IMR-90 (cell line): ENCODE measurements around the gene SBF2. TPM values are rescaled to one million over a fixed set of nuclear protein-coding genes. Genes with fewer than 3 reads are reported as not detected.

Source experiments
- ATAC-seq: fragments of 200-7000 bp; cut with Tn5 transposase; 2 replicates; pipeline ENCODE4 v1.9.1; 2020; ENCODE audit warnings: low read depth, mild to moderate bottlenecking, moderate library complexity
- BruUV-seq: library from RNA; stranded (reverse); fragments of 400-500 nt; replicated peaks from 2 replicates; lab custom pipeline; 2021; lab: Mats Ljungman, UMichigan
- CTCF ChIA-PET: fragments of 300-600 bp; formaldehyde crosslinking; extraction: SDS; loops from one replicate; lab custom pipeline; 2021; ENCODE audit warnings: antibody characterized with exemption; lab: Yijun Ruan, JAX
- POLR2A ChIA-PET: fragments of 300-600 bp; sonication (Branson Sonifier 250); formaldehyde crosslinking; loops from one replicate; lab custom pipeline; 2022; ENCODE audit warnings: antibody characterized with exemption; ENCODE audit not compliant: unreplicated experiment; lab: Charles Lee
- DNase-seq: peaks from one replicate; pipeline ENCODE4 v3.0.0; 2013
- H2AFZ ChIP-seq: replicated peaks from 2 replicates; pipeline ENCODE3; 2013; ENCODE audit warnings: low read length, mild to moderate bottlenecking; ENCODE audit not compliant: poor library complexity
- H2AK5ac ChIP-seq: 2 replicates; pipeline ENCODE4 v1.6.1; 2013; ENCODE audit warnings: low read depth, low read length, inconsistent platforms
- H2AK9ac ChIP-seq: replicated peaks from 2 replicates; pipeline ENCODE3; 2013; ENCODE audit warnings: mild to moderate bottlenecking, low read depth, low read length, moderate library complexity; ENCODE audit not compliant: poor library complexity
- H2BK120ac ChIP-seq: 2 replicates; pipeline ENCODE4 v1.6.1; 2013; ENCODE audit warnings: low read depth, low read length, inconsistent platforms
- H2BK15ac ChIP-seq: 3 replicates; pipeline ENCODE4 v1.6.1; 2013; ENCODE audit warnings: low read depth, low read length, inconsistent platforms
- H2BK20ac ChIP-seq: 2 replicates; pipeline ENCODE4 v1.6.1; 2013; ENCODE audit warnings: low read depth, mild to moderate bottlenecking, inconsistent platforms, low read length, moderate library complexity
- H2BK5ac ChIP-seq: 2 replicates; pipeline ENCODE4 v1.6.1; 2013; ENCODE audit warnings: mild to moderate bottlenecking, low read depth, low read length, inconsistent platforms; ENCODE audit not compliant: poor library complexity, severe bottlenecking
- H3K14ac ChIP-seq: replicated peaks from 2 replicates; pipeline ENCODE4 v1.6.1; 2013; ENCODE audit warnings: low read depth, low read length, inconsistent platforms
- H3K18ac ChIP-seq: 2 replicates; pipeline ENCODE4 v1.6.1; 2013; ENCODE audit warnings: low read depth, low read length, control low read depth
- H3K23ac ChIP-seq: 2 replicates; pipeline ENCODE4 v1.6.1; 2013; ENCODE audit warnings: low read depth, low read length, inconsistent platforms
- H3K27ac ChIP-seq: 2 replicates; pipeline ENCODE4 v1.5.1; 2013; ENCODE audit warnings: mild to moderate bottlenecking, control low read depth, low read length; ENCODE audit not compliant: insufficient read depth
- H3K27me3 ChIP-seq: 2 replicates; pipeline ENCODE4 v1.6.1; 2013; ENCODE audit warnings: low read length; ENCODE audit not compliant: control insufficient read depth, insufficient read depth
- H3K36me3 ChIP-seq: 2 replicates; pipeline ENCODE4 v1.6.1; 2013; ENCODE audit warnings: low read length, mixed read lengths; ENCODE audit not compliant: control insufficient read depth, insufficient read depth
- H3K4ac ChIP-seq: 2 replicates; pipeline ENCODE4 v1.6.1; 2013; ENCODE audit warnings: low read depth, low read length, inconsistent platforms
- H3K4me1 ChIP-seq: 2 replicates; pipeline ENCODE4 v1.6.1; 2013; ENCODE audit warnings: low read length, mixed read lengths; ENCODE audit not compliant: control insufficient read depth, insufficient read depth
- H3K4me2 ChIP-seq: 2 replicates; pipeline ENCODE4 v1.6.1; 2013; ENCODE audit warnings: low read depth, mild to moderate bottlenecking, control low read depth, low read length, moderate library complexity
- H3K4me3 ChIP-seq: 2 replicates; pipeline ENCODE4 v1.5.1; 2013; ENCODE audit warnings: low read depth, mild to moderate bottlenecking, control low read depth, low read length, moderate library complexity; ENCODE audit not compliant: insufficient read depth
- H3K56ac ChIP-seq: 2 replicates; pipeline ENCODE4 v1.6.1; 2013; ENCODE audit warnings: low read length, inconsistent platforms; ENCODE audit not compliant: insufficient read depth; ENCODE audit errors: extremely low read depth
- H3K79me1 ChIP-seq, 2 experiments: 2 replicates each; pipeline ENCODE4 v1.6.1; 2013; ENCODE audit warnings: low read length in 2 of 2, inconsistent platforms in 1 of 2, low read depth in 1 of 2
- H3K9ac ChIP-seq: 2 replicates; pipeline ENCODE4 v1.6.1; 2013; ENCODE audit warnings: low read depth, low read length, control low read depth
- H3K9me1 ChIP-seq: 2 replicates; pipeline ENCODE4 v1.6.1; 2013; ENCODE audit warnings: low read length, inconsistent platforms; ENCODE audit not compliant: insufficient read depth
- H3K9me3 ChIP-seq: 2 replicates; pipeline ENCODE4 v1.6.1; 2013; ENCODE audit warnings: low read length; ENCODE audit not compliant: control insufficient read depth, insufficient read depth
- H4K20me1 ChIP-seq: 2 replicates; pipeline ENCODE4 v1.6.1; 2013; ENCODE audit warnings: low read length, inconsistent platforms; ENCODE audit not compliant: insufficient read depth
- H4K5ac ChIP-seq: 2 replicates; pipeline ENCODE4 v1.6.1; 2013; ENCODE audit warnings: mild to moderate bottlenecking, low read depth, low read length, control low read depth
- H4K8ac ChIP-seq, 2 experiments: 2 replicates each; pipeline ENCODE4 v1.6.1; 2013; ENCODE audit warnings: low read depth in 2 of 2, low read length in 2 of 2, control low read depth in 1 of 2, inconsistent platforms in 1 of 2
- H4K91ac ChIP-seq: 2 replicates; pipeline ENCODE4 v1.6.1; 2013; ENCODE audit warnings: low read depth, low read length, inconsistent platforms; ENCODE audit not compliant: insufficient read depth
- BHLHE40 ChIP-seq: fragments of 150-350 bp; IDR thresholded peaks from 2 replicates; pipeline ENCODE4 v1.6.1; 2016; ENCODE audit warnings: mild to moderate bottlenecking, low read depth, low read length
- CEBPB ChIP-seq: IDR thresholded peaks from 2 replicates; pipeline ENCODE4 v1.6.1; 2012; ENCODE audit warnings: low read depth, low read length, improper control_type of control experiment
- CHD1 ChIP-seq: IDR thresholded peaks from 2 replicates; pipeline ENCODE4 v1.6.1; 2012; ENCODE audit warnings: low read depth, low read length, improper control_type of control experiment
- CTCF ChIP-seq: conservative IDR thresholded peaks from 2 replicates; pipeline ENCODE4 v1.5.1; 2012; ENCODE audit warnings: mild to moderate bottlenecking, low read depth, low read length, improper control_type of control experiment
- ELK1 ChIP-seq: fragments of 150-350 bp; IDR thresholded peaks from 2 replicates; pipeline ENCODE4 v1.6.1; 2016; ENCODE audit warnings: low read depth, mild to moderate bottlenecking, low read length, moderate library complexity, borderline replicate concordance
- FOS ChIP-seq: fragments of 150-350 bp; IDR thresholded peaks from 2 replicates; pipeline ENCODE4 v1.6.1; 2016; ENCODE audit warnings: low read depth, low read length
- MAFK ChIP-seq: IDR thresholded peaks from 2 replicates; pipeline ENCODE4 v1.6.1; 2012; ENCODE audit warnings: low read depth, low read length, improper control_type of control experiment
- MAZ ChIP-seq: IDR thresholded peaks from 2 replicates; pipeline ENCODE4 v1.6.1; 2012; ENCODE audit warnings: low read depth, mild to moderate bottlenecking, low read length, improper control_type of control experiment, moderate library complexity, borderline replicate concordance
- POLR2A ChIP-seq: IDR thresholded peaks from 2 replicates; pipeline ENCODE4 v1.6.1; 2012; ENCODE audit warnings: mild to moderate bottlenecking, low read depth, low read length
- RAD21 ChIP-seq: IDR thresholded peaks from 2 replicates; pipeline ENCODE4 v1.6.1; 2012; ENCODE audit warnings: low read length, improper control_type of control experiment
- RCOR1 ChIP-seq: IDR thresholded peaks from 2 replicates; pipeline ENCODE4 v1.6.1; 2012; ENCODE audit warnings: mild to moderate bottlenecking, low read length, improper control_type of control experiment; ENCODE audit not compliant: insufficient replicate concordance
- RFX5 ChIP-seq: IDR thresholded peaks from 2 replicates; pipeline ENCODE4 v1.8.0; 2012; ENCODE audit warnings: low read depth, mild to moderate bottlenecking, low read length, moderate library complexity
- SMC3 ChIP-seq: fragments of 150-350 bp; IDR thresholded peaks from 2 replicates; pipeline ENCODE4 v1.6.1; 2016; ENCODE audit warnings: low read depth, mild to moderate bottlenecking, antibody characterized with exemption, low read length, moderate library complexity
- USF2 ChIP-seq: fragments of 150-350 bp; IDR thresholded peaks from 2 replicates; pipeline ENCODE4 v1.6.1; 2017; ENCODE audit warnings: mild to moderate bottlenecking, antibody characterized with exemption, low read length, low read depth
- WGBS, 2 experiments: methylation state at CpG; one replicate each; pipeline versions ENCODE4 v1.1.5 to v1.1.7; 2013; ENCODE audit warnings: missing lambda C conversion rate in 2 of 2; ENCODE audit not compliant: insufficient read length in 1 of 2; ENCODE audit errors: extremely low coverage in 2 of 2; 5-methylcytosine and 5-hydroxymethylcytosine counted together
- dilution Hi-C: fragments of 300-500 bp; cut with HindIII; formaldehyde crosslinking; loops from one replicate; pipeline ENCODE4 v1.14.3; 2018; ENCODE audit warnings: low sequenced_read_pairs; ENCODE audit not compliant: unreplicated experiment
- in situ Hi-C: fragments of 300-500 bp; cut with MboI; formaldehyde crosslinking; loops from 3 replicates; pipeline ENCODE4 v1.14.3; 2019; ENCODE audit warnings: low sequenced_read_pairs, inconsistent platforms, mixed read lengths
- intact Hi-C: fragments of 100-400 bp; cut with micrococcal nuclease; formaldehyde crosslinking; loops from 2 replicates; pipeline ENCODE4 v1.10.0; 2022
- polyA plus RNA-seq, 3 experiments: library from polyadenylated mRNA; depleted of rRNA; stranded (reverse); fragments of >200 nt; gene quantifications; 2 replicates each; pipeline ENCODE4 v1.2.3, GENCODE V29; 2012; ENCODE audit warnings: low replicate concordance in 1 of 3
- total RNA-seq: library from RNA; depleted of rRNA; stranded (reverse); fragments of >200 nt; gene quantifications from 2 replicates; pipeline ENCODE4 v1.2.3, GENCODE V29; 2012

The SBF2 gene
- total and polyA plus RNA-seq, 2 of the 4 experiments (the other 2 are of a cell fraction) = 23.8 to 51.8 TPM

- no peak overlapping the region for H3K9ac ChIP-seq
- no peak overlapping the region for H3K14ac ChIP-seq
- H3K79me1 ChIP-seq = peaks cover 0 to 6% of the 10 kb centered on the region in 2 experiments; a peak in 2 of 4 replicates
- H4K20me1 ChIP-seq = no peaks in the 10 kb centered on the region
- WGBS, 2 experiments = 13% methylated on average over 1 of the region's 7 CpGs; no CpG with 5 or more reads in 1 of the 2 experiments
- no peaks in the 10 kb centered on the region for H3K9me3 ChIP-seq
- H3K4me3 ChIP-seq = no peak overlapping the region
- H2BK120ac ChIP-seq = peak overlapping the region; percentile 54; the same call in 1 of the 2 replicates
- H3K36me3 ChIP-seq = peaks cover 2% of the 10 kb centered on the region; the same call in 1 of the 2 replicates
- no peak overlapping the region for H3K23ac ChIP-seq
- H3K4me2 ChIP-seq = no peak overlapping the region
- H3K18ac ChIP-seq = peak overlapping the region; percentile 66; the same call in 1 of the 2 replicates
- no peak overlapping the region for H3K4ac ChIP-seq
- H2AK9ac ChIP-seq = no peak overlapping the region
- dilution Hi-C loops = no loop called here
- intact Hi-C loops = no loop called here
- peaks cover 12% of the 10 kb centered on the region; the same call in 1 of the 2 replicates for H3K4me1 ChIP-seq
- in situ Hi-C loops = no loop called here
- H2BK5ac ChIP-seq = peak overlapping the region; percentile 53
- H2BK20ac ChIP-seq = peak overlapping the region; percentile 18; the same call in 1 of the 2 replicates
- H4K5ac ChIP-seq = peak overlapping the region; percentile 39; the same call in 1 of the 2 replicates
- peak overlapping the region in 1 of 2 experiments; percentile 4; a peak in 1 of 4 replicates for H4K8ac ChIP-seq
- BruUV-seq = no TSS peak
- H2AK5ac ChIP-seq = no peak overlapping the region
- ChIA-PET POLR2A (interaction anchor here (0.7 kb wide), 1 partner anchor 485 kb away, joined by 3 read pairs; no protein-coding TSS in a partner anchor), CTCF (interaction anchor here (1.6 kb wide), 1 partner anchor 13 kb away, joined by 4 read pairs; no protein-coding TSS in a partner anchor)
- H3K9me1 ChIP-seq = peaks cover 10% of the 10 kb centered on the region; the same call in 1 of the 2 replicates
- H3K56ac ChIP-seq = no peak overlapping the region
- no peaks in the 10 kb centered on the region for H3K27me3 ChIP-seq
- H2AFZ ChIP-seq = no peak overlapping the region
- no peak for DNase-seq
- H2BK15ac ChIP-seq = no peak overlapping the region; the same call in 2 of the 3 replicates
- H3K27ac ChIP-seq = no peak overlapping the region
- ATAC-seq = peak; percentile 26
- 0 out of 2 replicates have a peak overlapping the region, but pooled peaks have one; percentile 26 for H4K91ac ChIP-seq
- TF ChIP-seq USF2 = no peak
- TF ChIP-seq RFX5 = no peak
- TF ChIP-seq RCOR1 = no peak
- no peak for TF ChIP-seq FOS
- TF ChIP-seq SMC3 = no peak
- no peak for TF ChIP-seq POLR2A
- no peak for TF ChIP-seq MAZ
- TF ChIP-seq ELK1 = no peak
- no peak for TF ChIP-seq CEBPB
- no peak for TF ChIP-seq RAD21
- no peak for TF ChIP-seq BHLHE40
- no peak for TF ChIP-seq MAFK
- no peak for TF ChIP-seq CHD1
- no peak for TF ChIP-seq CTCF
These were observed 472.8 kb downstream of the SBF2 start for GRCh38 chr11:9821008-9821752.
